GM21576 (cell line): ENCODE results near the gene OBSCN.

Experiments
- ATAC-seq: cut with Tn5 transposase; IDR thresholded peaks from one replicate; pipeline ENCODE4 v1.9.1; 2021; ENCODE audit warnings: mild to moderate bottlenecking, moderate library complexity; ENCODE audit not compliant: unreplicated experiment

OBSCN gene

DNA sequence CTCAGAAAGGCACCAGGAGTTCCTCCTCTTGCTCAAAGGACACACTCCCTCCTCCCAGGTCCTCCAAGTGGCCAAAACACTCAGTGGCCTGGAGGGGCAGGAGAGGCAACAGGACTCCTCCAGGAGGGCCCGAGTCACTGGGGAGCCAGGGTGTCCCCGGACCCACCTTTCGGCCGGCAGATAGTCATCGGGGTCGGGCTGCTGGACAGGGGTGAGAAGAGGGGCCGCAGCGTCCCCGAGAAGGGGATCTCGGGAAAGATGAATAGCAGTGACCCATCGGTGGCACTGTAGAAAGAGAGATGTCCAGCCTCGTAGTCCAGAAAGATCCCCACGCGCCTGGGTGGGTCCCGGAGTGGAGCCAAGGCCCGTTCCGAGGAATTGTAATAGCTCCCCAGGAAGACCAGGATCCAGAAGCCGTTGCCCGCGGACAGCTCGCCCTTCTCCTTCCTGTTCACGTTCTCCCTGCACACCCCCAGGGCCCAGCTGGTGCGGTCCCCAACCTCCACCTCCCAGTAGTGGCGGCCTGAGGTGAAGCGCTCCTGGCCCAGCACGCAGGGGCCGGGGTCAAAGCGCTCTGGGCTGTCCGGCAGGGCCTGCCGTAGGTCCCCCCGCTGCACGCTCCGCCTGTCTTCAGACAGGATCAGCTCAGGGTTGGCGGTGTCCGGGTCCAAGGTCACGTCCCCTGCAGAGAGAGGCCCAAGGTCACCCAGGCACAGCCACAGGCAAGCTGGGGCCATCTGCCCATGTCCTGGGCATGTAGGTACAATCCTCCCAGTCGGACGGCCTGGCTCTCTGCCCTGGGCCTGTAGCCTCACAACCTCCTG is 186.9 kb downstream of the OBSCN start:
- no peak for ATAC-seq

DNA sequence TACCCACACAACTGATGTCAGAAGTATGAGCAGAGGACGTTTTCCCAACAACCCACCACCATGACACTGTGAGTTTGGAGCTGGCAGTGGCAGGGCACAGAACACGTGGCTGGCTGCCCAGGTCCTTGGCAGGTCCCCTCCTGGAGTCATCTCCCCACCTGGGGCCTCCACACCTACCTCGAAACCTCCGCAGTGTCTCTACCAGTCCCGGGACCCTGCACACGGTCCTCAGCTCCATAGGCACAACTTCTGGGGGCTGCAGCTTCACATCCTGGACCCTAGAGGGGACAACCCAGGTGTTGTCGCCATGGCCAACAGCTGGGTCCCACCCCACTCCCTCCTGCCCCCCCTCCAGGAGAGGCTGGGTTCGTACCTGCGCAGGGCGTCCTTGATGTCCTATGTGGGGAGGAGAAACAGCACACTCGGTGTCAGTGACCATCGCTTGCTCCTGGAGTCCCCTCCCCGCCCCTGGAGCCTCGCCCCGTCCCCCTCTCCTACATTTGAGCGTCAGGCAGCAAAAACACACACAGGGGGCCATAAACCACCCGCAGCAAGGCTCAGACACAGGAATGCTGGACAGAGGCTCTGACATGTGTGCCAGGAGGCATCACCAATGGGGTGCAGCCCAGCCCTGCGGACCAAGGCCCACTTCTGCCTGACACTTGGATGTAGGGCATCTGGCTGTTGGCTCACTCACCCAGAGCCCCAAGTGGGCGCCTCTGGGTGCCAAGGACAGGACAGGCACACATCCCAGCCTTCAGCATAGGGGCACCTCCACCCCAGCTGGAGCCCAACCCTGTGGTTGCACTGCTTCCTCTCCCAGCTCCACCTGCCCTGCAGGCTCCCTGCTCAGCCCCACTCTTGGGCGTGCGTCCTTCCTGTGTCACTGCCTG is 189.2 kb downstream of the OBSCN start:
- ATAC-seq: no peak

DNA sequence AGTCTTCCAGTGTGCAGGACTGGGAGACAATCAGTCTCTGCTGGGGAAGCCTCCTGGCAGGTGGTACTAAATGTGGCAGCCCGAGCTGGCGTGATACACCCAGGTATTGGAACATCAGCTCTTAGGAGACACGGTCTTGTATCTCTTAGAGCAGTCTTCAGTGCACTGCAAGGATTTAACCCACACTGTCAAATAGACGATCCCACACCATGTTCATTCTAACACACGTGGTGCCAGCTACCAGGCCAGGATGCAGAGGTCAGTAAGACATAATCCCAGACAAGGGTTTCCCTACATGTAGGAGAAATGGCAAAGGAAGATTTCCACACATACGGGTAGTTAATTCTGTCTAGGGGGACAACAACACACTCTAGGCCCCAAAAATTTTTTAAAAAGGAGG is 190.1 kb downstream of the OBSCN start:
- ATAC-seq: no peak

DNA sequence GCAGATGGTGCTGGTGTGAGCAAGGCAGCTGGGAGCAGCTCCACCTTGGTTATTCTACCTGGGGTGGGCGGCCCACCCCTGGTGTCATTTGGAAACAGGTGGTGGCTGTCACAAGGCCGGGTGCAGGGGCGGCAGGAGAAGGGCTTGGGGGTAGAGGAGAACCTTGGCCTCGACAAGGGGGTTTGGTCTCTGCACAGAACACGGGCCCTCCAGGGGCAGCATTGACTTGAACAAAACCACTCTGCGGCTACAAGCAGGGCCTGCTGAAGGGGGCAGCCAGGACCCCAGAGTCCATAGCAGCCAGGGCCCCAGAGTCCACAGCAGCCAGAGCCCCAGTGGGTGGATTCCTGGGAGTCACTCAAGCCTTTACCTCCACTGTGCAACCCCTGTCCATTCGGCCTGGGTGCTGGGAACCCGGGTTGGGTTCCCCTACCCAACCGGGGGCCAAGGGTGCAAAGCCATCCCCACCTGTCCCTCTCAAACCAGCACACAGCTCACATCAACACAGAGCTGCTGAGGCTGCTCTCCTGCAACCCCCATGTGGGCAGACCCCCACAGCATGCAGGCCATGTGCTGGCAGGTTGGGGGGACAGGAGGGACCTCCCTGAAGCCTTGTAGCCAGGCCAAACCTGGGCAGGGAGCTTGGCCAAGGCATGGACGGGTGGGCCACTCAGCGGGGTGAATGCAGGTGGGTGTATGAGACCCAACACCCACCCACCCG is 191.1 kb downstream of the OBSCN start:
- ATAC-seq: no peak

DNA sequence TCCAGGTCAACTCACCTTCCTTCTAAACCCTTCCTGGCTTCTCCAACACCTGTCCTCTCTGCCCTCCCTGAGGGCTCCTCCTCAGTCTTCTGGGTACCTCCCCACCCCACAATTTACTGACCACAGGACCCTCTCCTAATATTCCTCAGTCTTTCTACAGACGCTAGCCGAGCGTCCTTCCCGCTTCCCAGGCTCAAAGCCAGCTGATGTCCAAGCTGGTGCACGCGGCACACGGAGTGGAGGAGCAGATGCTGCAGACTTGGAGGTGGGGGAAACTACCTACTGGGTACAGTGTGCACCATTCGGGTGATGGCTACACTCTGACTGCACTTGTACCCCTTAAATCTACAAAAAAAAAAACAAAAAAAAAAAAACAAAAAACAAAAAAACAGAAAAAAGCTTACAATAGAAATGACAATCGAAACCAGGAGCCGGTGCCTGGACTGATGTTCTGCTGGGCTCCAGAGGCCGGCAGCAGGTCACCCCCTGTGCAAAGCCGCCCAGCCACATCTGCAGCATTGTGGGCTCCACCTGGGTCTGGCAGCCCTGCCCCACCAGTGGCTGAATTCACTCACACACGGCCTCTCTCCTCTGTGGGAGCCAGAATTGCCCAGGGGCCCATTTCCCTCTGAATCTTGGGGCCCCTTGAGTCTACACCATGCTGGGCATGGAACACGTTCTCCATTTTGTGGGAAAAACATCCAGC is 191.8 kb downstream of the OBSCN start:
- ATAC-seq: no peak

DNA sequence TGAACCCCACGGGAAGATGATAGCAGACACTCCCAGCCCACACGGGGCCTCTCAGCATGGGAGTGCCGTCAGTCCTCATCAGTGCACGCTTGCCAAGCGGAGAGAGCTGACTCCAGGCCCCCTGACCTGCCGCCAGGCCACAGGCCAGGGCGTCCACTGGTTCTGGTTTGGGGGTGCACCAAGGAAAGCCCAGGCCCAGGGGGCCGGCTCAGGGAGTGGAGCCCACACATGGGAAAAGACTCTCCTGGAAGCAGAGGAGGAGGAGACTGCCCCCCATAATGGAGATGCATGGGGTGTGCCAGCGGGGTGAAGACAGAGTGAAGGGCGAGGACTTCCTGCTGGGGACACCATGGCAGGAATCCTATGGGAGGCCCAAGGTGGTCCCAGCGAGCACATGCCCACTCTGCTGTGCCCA is 192.4 kb downstream of the OBSCN start:
- ATAC-seq: no peak

DNA sequence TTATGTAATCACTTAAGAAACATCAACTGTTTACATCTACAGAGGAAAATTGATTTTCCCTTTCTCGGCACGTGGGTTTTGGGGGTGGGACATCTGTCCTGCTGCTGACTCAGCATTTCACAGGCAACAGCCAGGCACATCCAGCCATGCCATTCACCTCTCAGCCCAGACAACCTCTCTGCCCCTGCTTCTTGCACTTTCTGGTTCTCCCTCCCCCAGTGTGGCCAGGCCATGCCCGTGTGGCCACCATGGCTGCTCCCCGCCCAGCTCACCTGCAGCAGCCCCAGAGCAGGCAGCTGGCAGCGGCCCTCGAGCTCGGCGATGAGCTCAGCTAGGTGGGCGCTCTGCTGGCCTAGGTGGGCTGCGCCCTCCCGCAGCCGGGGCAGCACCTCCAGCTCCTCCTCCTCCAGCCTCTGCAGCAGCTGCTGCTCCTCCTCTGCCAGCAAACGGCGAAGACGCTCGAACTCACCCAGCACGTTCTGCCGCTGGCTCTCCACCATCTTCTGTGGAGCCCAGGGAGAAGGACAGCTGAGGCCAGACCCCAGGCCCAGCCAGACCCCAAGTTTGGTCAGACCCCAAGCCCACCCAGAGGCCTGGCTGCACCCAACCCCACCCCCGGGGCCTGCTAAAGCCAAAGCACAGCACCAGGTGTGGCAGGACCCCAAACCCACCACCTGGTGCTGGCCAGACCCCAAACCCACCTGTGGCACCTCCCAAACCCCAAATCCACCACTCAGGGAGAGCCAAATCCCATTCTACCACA is 193.0 kb downstream of the OBSCN start:
- no peak for ATAC-seq

DNA sequence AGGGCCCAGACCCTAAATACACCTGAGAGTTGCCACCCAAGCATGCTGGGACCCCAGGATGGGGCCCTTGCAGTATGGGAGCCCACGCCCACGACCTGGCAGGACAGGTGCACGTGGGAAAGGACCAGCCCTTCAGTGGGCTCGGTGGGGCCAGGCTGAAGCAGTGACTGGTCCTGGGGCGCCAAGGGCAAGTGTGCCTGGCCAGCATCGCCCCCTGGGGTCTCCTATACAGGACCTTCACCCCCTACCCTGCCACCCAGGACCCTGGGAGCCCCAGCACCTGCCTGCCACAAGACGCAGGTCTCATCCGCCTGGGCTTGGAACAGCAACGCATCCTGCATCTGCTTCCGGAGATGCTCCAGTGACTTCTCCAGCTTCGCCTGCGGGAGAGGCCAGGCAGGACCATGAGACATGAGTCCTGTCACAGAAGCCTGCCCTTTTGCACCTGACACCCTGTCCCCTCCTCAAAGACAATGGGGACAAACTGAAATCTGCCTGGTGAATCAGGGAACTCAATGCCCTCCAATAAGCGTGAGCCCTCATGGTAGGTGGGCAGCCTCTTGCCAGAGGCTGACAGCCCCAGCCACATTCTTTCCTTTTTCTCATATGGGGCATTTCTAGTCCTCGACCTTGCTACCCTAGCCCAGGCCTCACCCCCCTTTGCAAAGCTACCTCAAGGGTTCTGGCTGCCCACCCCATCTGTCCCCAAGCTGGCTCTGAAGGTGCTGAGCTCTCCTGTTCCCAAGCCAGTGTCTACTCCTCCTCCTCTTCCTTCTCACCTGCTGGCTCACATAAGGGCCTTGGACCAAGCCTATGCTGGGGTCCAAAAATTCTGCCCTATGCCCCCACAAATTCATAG is 194.2 kb downstream of the OBSCN start:
- ATAC-seq: no peak

DNA sequence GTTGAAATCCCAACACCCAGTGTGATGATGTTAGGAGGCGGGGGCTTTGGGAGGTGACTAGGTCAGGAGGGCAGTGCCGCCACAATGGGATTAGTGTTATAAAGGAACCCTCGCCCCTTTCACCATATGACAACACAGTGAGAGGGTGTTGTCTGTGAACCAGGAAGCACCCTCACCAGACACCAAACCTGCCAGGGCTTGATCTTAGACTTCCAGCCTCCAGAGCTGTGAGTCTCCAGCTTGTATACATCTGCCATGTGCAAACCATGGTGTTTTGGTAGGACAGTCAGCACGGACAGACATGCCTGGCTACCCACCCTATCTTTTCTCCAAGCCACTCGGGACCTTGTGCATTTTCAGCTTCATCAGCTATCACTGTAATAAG is 194.8 kb downstream of the OBSCN start:
- no peak for ATAC-seq

DNA sequence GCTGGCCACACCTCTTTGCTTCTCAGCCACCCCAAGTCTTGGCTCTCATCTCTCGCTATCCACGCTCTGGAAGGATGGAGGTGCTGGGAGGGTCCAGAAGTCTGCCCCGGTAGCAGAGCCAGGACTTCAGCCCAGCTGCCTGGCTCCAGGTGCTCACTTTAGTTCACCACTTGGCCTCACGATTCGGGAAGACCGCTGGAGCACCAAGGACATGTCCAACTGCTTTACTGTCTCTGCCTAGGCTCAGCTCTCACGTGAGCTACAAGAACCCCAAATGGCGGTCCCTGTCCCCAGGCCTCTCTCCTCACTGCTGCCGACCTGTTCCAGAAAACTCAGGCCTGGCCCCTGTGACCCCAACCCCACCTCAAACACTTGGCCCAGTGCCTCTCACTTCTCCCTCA is 195.4 kb downstream of the OBSCN start:
- no peak for ATAC-seq

DNA sequence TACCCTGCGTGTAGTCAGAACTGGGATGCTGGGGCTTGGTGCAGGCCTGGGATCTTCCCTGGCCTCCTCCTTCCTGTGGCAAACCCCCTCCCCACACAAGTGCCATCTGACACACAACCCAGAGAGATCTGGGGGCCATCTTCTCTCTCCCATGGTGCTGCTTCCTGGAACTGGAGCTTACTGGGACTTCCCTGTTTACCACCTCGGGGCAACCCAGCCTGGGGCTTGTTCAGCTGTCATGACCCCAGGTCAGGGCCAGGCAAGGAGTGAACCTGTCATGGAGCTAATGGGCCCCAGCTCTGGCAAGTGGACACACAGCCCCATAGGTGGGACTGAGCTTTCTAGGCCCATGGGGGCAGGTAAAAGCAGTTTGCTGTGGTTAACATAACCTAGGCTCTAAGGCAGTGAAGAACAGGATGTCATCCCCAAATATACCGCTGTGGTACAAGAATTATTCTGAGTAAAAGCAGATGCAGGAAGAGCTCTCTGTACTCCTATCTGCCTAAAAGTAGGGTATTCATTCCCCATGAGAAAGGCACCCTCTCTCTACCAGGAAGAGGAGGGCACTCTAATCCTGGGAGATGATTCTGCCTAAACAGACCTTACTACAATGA is 196.4 kb downstream of the OBSCN start:
- ATAC-seq: no peak

DNA sequence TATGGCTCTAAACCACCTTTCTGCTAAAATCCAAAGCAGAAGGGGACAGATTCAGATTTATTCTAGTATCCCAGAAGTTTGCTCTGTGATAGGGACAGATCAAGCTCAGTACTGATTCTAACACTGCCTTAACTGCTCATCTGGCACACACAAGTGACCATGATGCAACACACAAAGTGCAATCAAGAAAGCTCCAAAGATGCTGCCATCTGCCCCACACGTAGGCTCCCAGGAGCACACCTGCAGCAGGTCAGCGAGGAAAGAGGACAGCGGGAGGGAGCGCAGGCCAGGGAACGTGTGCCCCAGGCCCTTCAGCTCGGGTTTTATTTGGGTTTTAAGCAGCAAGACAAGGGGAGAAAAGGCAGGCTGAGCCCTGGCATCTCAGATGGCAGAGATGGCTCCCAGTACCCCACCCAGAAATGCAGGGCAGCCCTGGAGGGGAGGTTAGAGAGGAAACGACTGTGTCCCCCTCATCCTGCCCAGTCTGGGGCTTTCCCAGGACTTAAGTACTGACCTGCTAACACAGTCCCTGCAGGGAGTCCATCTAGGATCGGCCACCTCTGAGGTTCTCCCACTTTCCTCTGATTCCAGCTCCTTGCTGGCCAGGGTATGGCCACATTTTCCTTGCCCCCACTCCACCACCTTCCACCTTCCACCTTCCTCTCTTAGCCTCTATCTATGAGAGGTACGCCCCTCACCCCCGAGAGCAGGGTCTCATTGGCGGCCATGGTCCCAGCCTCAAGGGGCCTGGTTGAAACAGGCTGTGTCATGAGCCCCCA is 197.5 kb downstream of the OBSCN start:
- no peak for ATAC-seq

DNA sequence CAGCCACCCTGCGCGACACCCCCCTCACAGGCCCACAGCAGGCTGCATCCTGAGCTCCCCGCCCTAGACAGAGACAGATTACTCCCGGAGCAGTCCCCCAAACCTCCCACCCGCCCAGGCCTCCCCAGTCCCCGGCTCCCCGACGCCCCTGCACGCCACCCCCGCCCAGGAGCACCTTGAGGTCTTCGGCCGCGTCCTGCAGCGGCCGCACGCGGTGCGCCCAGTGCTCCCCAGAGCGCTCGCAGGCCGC is 198.1 kb downstream of the OBSCN start:
- peak; percentile 9 for ATAC-seq

DNA sequence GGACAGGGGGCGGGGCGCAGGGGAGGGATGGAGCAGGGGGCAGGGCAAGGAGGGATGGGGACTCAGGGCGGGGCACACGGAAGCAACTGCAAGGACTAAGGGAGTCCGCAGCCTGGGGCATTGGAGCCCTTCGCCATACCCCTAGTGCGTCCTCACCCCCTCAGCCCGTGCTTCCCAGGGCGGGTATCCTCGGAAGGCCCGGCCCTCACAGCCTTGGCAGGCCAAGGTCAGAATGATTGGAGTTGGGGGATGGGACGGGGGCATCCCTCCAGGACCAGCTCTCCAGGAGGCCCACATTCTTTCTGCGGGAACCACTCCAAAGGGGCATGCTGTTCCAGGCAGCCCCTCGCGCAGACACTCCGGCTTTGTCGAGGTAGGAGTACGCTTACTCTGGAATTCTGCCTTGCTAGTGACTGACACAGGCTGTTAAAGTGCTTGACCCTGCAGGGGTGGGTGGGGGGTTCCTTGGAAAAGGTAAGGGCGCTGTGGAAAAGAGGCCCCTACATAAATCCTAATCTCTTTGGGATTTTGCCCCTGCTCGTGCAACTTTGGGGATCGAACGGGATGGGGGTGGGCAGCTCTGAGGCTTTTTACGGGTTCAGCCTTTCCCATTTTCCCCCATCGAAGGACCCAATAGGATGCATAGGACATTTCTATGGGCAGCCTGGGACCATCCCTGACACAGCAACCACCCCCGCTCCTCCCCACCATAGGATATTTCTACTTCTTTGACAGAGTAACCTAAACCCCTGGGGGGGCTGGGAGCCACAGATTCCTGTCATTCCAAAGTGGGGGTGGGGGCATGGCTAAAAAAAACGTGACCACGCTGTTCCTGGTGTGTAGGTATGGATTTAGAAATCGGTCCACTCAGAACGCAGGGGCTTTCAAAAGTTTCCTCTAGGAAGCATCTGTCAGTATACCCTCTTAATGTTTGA is 199.5 kb downstream of the OBSCN start:
- ATAC-seq: no peak

DNA sequence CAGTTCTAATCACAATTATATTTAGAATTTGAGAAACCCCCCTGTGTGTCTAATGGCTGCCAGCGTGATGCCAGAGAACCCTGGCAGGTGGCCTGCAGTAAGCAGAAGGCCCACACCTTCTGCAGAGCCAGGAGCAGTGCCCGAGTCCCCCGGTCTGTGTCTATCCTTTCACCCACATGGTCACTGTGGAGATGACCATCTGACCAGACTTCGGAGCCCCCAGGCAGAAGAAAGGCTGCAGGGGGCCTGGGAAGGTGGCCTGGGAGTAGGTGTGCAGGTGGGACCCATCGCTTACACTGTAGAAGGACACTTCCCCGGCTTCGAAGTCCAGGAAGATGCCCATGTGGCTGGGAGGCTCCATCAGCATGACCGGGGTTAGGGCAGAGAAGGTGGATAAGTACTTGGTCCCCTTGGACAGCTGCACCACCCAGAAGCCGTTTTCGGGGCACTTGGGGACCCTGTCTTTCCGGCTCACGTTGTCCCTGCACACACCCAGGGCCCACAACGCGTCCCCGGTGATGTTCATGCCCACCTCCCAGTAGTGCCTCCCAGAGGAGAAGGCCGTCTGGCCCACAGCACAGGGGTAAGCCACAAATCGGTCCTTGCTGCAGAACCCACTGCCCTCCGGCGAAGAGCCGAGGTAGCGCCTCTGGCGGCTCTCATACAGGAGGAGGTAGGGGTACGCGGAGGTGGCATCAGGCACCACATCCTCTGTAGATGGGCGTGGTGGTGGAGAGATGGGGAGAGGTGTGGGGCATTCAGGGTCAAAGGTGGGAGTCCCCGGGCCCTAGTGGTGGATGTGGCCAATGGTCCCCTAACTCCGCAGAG is 200.4 kb downstream of the OBSCN start:
- ATAC-seq: no peak
